Mucosa of rectum (tissue), 2 donors: ENCODE results near the gene FGB.

Experiments
- H3K27ac ChIP-seq, 2 donors: one replicate each; pipeline ENCODE4 v1.7.0; 2013; ENCODE audit warnings: inconsistent platforms in 2 of 2, low read depth in 2 of 2, low read length in 2 of 2
- H3K27me3 ChIP-seq, 2 donors: one replicate each; pipeline ENCODE4 v1.7.0; 2013; ENCODE audit warnings: low read length in 2 of 2; ENCODE audit not compliant: control insufficient read depth in 2 of 2, insufficient read depth in 2 of 2
- H3K36me3 ChIP-seq, 2 donors: one replicate each; pipeline ENCODE4 v1.7.0; 2013; ENCODE audit warnings: low read length in 2 of 2; ENCODE audit not compliant: control insufficient read depth in 2 of 2, insufficient read depth in 2 of 2
- H3K4me1 ChIP-seq, 2 donors: one replicate each; pipeline ENCODE4 v1.7.0; 2013; ENCODE audit warnings: low read length in 2 of 2, mild to moderate bottlenecking in 1 of 2; ENCODE audit not compliant: control insufficient read depth in 2 of 2, insufficient read depth in 2 of 2
- H3K4me3 ChIP-seq, 2 donors: one replicate each; pipeline ENCODE4 v1.7.0; 2013; ENCODE audit warnings: low read length in 2 of 2
- H3K9ac ChIP-seq, 2 donors: one replicate each; pipeline ENCODE4 v1.7.0; 2013; ENCODE audit warnings: low read length in 2 of 2, low read depth in 1 of 2, mild to moderate bottlenecking in 1 of 2
- H3K9me3 ChIP-seq, 2 donors: one replicate each; pipeline ENCODE4 v1.7.0; 2013; ENCODE audit warnings: low read length in 2 of 2; ENCODE audit not compliant: control insufficient read depth in 2 of 2
- donor health status: healthy.
- donor health status: Normal muscosa, but diverticular disease.

Gene FGB

GRCh38 chr4:154618708-154619315 lies 56.0 kb downstream of the FGB start:
- Histone ChIP-seq H3K27me3 (no peaks in the 10 kb centered on the region), H3K27ac (no peak overlapping the region), H3K9ac (no peak overlapping the region), H3K4me1 (peaks cover 8 to 15% of the 10 kb centered on the region in 2 donors), H3K9me3 (no peaks in the 10 kb centered on the region), H3K4me3 (no peak overlapping the region), H3K36me3 (no peaks in the 10 kb centered on the region)

DNA sequence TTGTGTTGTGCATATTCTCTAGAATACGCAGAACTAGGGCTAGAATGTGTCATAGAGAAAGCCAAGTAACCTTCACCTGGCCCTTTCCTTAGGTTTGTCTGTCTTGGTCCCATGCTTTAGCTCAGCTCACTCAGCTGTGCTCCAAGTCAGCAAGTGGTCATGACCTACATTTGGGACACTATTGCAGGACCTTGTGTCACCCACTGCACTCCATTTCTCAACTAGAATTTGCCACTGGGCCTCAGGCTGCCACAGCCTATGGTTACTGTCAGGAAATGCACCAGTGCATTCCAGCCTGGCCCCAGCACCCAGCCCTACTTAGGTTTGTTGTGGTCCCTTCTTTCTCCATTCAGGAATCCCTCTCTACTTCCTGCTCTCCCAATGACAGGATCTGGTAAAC lies 57.3 kb downstream of the FGB start:
- Histone ChIP-seq H3K9ac (no peak overlapping the region), H3K27ac (no peak overlapping the region), H3K4me3 (no peak overlapping the region), H3K9me3 (no peaks in the 10 kb centered on the region), H3K4me1 (peaks cover 8 to 15% of the 10 kb centered on the region in 2 donors), H3K27me3 (no peaks in the 10 kb centered on the region), H3K36me3 (no peaks in the 10 kb centered on the region)
